Osteoblast (primary cell): ENCODE data around the gene PXDN. TPM values are rescaled to one million over a fixed set of nuclear protein-coding genes. Genes with fewer than 3 reads are reported as not detected.

ENCODE experiments used
- DNase-seq: peaks from one replicate; pipeline ENCODE4 v3.0.0; 2011; ENCODE audit warnings: low spot score, mixed read lengths; ENCODE audit not compliant: insufficient read length; ENCODE audit errors: missing footprints
- H2AFZ ChIP-seq: 2 replicates; pipeline ENCODE4 v1.6.0; 2011; ENCODE audit warnings: mild to moderate bottlenecking, low read length
- H3K27ac ChIP-seq: 2 replicates; pipeline ENCODE4 v1.5.1; 2011; ENCODE audit warnings: mild to moderate bottlenecking, low read depth, low read length, moderate library complexity
- H3K27me3 ChIP-seq: 2 replicates; pipeline ENCODE4 v1.6.0; 2012; ENCODE audit warnings: mild to moderate bottlenecking, control low read depth, inconsistent platforms, low read length, moderate library complexity; ENCODE audit not compliant: insufficient read depth
- H3K36me3 ChIP-seq: 2 replicates; pipeline ENCODE4 v1.5.1; 2011; ENCODE audit warnings: mild to moderate bottlenecking, low read length, control low read depth, moderate library complexity; ENCODE audit not compliant: insufficient read depth
- H3K4me1 ChIP-seq: 2 replicates; pipeline ENCODE4 v1.5.1; 2011; ENCODE audit warnings: mild to moderate bottlenecking, low read length, control low read depth, moderate library complexity; ENCODE audit not compliant: insufficient read depth
- H3K4me2 ChIP-seq: 2 replicates; pipeline ENCODE4 v1.6.0; 2011; ENCODE audit warnings: mild to moderate bottlenecking, low read length; ENCODE audit not compliant: insufficient read depth
- H3K4me3 ChIP-seq: fragments of 200-600 bp; sonication (generic); 3 replicates; pipeline ENCODE4 v1.5.1; 2012; ENCODE audit warnings: mild to moderate bottlenecking, low read length, inconsistent platforms; ENCODE audit not compliant: insufficient read depth
- H3K79me2 ChIP-seq: 2 replicates; pipeline ENCODE4 v1.6.0; 2012; ENCODE audit warnings: mild to moderate bottlenecking, low read length, control low read depth, inconsistent platforms; ENCODE audit not compliant: insufficient read depth
- H3K9me3 ChIP-seq: 2 replicates; pipeline ENCODE4 v1.5.1; 2011; ENCODE audit warnings: low read depth, low read length, control low read depth
- H4K20me1 ChIP-seq: 2 replicates; pipeline ENCODE4 v1.6.0; 2012; ENCODE audit warnings: mild to moderate bottlenecking, low read length, control low read depth; ENCODE audit not compliant: insufficient read depth
- total RNA-seq: library from RNA; depleted of rRNA; stranded (reverse); fragments of >200 nt; gene quantifications from 2 replicates; pipeline ENCODE4 v1.2.3, GENCODE V29; 2012
- TF ChIP-seq, protein P1 (sequence below): IDR thresholded peaks from 2 replicates; pipeline ENCODE4 v1.5.1; 2011; ENCODE audit warnings: mild to moderate bottlenecking, low read depth, low read length, moderate library complexity; ENCODE audit errors: extremely low read depth

The PXDN gene
- total RNA-seq, 1 donor: 307 TPM

DNA sequence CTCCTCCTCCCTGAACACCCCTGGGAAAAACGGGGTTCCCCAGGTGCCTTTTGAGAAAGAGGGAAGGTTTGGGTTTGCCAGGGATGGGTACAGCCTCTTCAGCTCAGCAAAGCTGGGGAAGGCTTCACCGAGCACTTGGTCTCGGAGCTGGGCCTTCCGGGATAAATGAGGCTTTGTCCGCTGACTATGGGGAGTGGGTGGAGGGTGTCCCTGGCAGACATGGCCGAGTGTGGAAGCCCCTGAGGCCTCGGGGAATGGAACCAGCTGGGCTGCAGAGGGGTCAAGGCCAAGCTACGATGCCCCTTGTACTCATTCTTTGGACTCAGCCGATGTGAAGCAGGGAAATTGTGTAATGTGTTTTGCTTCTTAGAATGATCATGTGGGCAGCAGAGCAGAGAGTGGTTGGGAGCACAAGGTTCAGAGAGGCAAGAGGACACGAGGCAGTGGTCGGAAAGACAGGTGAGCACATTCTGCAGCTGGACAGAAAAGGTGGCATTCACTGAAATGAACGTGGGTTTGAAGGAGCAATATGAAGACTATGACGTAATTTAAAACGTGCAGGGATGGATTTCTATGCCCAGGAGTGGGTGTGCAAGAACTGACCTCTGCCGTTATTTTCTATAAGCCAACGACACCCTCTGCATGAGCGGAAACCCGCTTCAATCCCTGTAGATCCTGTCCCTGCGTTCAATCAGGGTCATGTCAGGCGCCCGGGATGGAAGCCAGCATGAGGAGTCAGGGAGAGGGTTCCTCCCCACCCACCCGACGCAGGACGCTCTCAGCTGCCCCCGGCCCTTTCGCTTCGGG, 142.6 kb downstream of the PXDN start:
- Histone ChIP-seq H3K36me3 (no peaks in the 10 kb centered on the region), H3K9me3 (no peaks in the 10 kb centered on the region), H3K79me2 (no peaks in the 10 kb centered on the region), H3K27me3 (peaks cover 27% of the 10 kb centered on the region), H3K27ac (no peak overlapping the region), H3K4me3 (no peak overlapping the region), H3K4me1 (peaks cover 10% of the 10 kb centered on the region), H3K4me2 (no peak overlapping the region), H4K20me1 (no peaks in the 10 kb centered on the region), H2AFZ (no peak overlapping the region)
- peak; percentile 76 for DNase-seq
- TF ChIP-seq, protein P1, sequence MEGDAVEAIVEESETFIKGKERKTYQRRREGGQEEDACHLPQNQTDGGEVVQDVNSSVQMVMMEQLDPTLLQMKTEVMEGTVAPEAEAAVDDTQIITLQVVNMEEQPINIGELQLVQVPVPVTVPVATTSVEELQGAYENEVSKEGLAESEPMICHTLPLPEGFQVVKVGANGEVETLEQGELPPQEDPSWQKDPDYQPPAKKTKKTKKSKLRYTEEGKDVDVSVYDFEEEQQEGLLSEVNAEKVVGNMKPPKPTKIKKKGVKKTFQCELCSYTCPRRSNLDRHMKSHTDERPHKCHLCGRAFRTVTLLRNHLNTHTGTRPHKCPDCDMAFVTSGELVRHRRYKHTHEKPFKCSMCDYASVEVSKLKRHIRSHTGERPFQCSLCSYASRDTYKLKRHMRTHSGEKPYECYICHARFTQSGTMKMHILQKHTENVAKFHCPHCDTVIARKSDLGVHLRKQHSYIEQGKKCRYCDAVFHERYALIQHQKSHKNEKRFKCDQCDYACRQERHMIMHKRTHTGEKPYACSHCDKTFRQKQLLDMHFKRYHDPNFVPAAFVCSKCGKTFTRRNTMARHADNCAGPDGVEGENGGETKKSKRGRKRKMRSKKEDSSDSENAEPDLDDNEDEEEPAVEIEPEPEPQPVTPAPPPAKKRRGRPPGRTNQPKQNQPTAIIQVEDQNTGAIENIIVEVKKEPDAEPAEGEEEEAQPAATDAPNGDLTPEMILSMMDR: no peak

DNA sequence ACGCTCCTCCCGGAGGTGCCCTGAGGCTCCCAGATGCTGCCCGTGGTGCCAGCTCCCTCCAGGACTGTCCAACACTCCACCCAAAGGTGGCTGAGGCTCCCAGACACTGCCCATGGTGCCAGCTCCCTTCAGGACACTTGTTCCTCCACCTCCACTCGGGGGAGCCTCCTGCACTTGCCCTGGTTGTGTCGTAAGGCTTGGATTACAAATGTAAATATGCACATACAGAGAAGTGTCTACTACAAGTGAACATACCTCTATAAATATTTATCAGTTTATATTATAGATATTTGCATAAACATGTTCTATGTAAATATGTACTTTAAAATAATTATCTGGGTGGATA, 143.3 kb downstream of the PXDN start:
- TF ChIP-seq, protein P1: no peak
- H2AFZ ChIP-seq: no peak overlapping the region
- H3K4me3 ChIP-seq: no peak overlapping the region
- H3K27me3 ChIP-seq: peaks cover 22% of the 10 kb centered on the region
- no peak for DNase-seq
- no peaks in the 10 kb centered on the region for H3K36me3 ChIP-seq
- no peak overlapping the region for H3K4me2 ChIP-seq
- no peak overlapping the region for H3K27ac ChIP-seq
- no peaks in the 10 kb centered on the region for H3K9me3 ChIP-seq
- H4K20me1 ChIP-seq: no peaks in the 10 kb centered on the region
- H3K79me2 ChIP-seq: no peaks in the 10 kb centered on the region
- H3K4me1 ChIP-seq: peaks cover 10% of the 10 kb centered on the region

DNA sequence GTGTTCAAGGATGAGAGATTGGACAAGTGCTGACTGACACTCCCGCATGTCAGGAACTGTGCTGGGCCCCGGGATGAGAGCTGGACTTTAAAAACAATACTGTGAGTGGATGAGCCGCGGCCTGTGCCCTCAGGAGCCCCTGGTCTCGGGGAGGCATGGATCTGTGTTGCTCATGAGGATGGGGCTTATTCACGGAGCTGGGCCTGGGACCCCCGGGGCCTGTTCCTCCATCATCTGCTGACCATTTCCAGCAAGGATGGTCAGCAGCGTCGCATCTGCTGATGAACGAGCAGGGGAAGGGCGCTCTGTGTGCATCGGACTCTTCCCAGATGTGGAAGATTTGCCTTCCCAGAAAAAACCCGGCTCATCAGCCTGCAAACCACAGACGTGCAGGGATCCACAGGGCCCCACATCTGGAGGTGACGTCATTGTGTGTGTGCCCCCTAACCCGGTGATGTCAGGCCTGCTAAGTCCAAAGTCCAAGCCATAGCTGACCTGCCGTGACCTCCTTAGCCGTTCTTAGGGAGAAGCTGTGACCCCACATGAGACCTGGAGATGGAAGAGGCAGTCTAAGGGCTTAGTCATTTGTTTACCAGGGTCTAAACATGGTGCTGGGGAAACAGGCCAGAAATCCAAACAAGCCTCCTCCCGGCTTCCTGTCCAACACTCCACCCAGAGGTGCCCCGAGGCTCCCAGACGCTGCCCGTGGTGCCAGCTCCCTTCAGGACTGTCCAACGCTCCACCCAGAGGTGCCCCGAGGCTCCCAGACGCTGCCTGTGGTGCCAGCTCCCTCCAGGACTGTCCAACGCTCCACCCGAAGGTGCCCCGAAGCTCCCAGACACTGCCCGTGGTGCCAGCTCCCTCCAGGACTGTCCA, 143.9 kb downstream of the PXDN start:
- H3K36me3 ChIP-seq: no peaks in the 10 kb centered on the region
- H3K4me2 ChIP-seq: no peak overlapping the region
- no peak overlapping the region for H3K4me3 ChIP-seq
- DNase-seq: peak; percentile 73
- no peaks in the 10 kb centered on the region for H3K79me2 ChIP-seq
- no peaks in the 10 kb centered on the region for H3K9me3 ChIP-seq
- H3K4me1 ChIP-seq: peaks cover 8% of the 10 kb centered on the region
- no peaks in the 10 kb centered on the region for H4K20me1 ChIP-seq
- TF ChIP-seq, protein P1: no peak
- H2AFZ ChIP-seq: no peak overlapping the region
- H3K27ac ChIP-seq: no peak overlapping the region
- peaks cover 22% of the 10 kb centered on the region for H3K27me3 ChIP-seq
